Keratinocyte (primary cell): Measurements from ENCODE around the gene SCYGR4.

ENCODE experiments used
- EZH2 ChIP-seq: IDR thresholded peaks from one replicate; pipeline ENCODE4 v1.6.1; 2012; ENCODE audit warnings: inconsistent platforms, mild to moderate bottlenecking, low read length, moderate library complexity
- TF ChIP-seq, protein P1 (sequence below), 3 experiments: IDR thresholded peaks in 1 of 3; conservative IDR thresholded peaks in 1 of 3; optimal IDR thresholded peaks in 1 of 3; 2 replicates in 2 of 3; 3 replicates in 1 of 3; pipeline versions ENCODE3 to v1.5.1; 2011; ENCODE audit warnings: low read length in 3 of 3, mild to moderate bottlenecking in 3 of 3, moderate library complexity in 2 of 3, control low read depth in 1 of 3, inconsistent platforms in 1 of 3; ENCODE audit not compliant: insufficient read depth in 2 of 3; ENCODE audit errors: extremely low read depth in 1 of 3

DNA sequence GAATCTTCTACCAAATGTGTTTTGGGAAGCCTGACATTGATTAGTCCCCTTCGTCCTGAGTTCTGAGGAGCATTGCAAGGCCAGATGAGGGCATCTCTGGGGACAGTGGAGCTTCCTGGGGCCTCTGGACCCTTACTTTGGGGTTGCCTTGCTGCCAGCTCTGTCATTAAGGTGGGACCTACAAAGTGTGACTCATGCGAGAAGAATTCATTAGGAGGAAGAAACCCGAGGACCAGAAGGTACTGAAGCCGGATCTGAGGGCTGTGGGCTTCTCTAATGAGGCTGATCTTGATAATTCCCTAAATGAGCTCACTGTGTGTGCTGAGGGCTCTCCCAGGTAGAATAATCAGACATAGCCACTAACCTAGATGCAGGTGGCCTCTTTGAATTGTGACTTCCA lies 19.3 kb upstream of the SCYGR4 start:
- TF ChIP-seq, protein P1, sequence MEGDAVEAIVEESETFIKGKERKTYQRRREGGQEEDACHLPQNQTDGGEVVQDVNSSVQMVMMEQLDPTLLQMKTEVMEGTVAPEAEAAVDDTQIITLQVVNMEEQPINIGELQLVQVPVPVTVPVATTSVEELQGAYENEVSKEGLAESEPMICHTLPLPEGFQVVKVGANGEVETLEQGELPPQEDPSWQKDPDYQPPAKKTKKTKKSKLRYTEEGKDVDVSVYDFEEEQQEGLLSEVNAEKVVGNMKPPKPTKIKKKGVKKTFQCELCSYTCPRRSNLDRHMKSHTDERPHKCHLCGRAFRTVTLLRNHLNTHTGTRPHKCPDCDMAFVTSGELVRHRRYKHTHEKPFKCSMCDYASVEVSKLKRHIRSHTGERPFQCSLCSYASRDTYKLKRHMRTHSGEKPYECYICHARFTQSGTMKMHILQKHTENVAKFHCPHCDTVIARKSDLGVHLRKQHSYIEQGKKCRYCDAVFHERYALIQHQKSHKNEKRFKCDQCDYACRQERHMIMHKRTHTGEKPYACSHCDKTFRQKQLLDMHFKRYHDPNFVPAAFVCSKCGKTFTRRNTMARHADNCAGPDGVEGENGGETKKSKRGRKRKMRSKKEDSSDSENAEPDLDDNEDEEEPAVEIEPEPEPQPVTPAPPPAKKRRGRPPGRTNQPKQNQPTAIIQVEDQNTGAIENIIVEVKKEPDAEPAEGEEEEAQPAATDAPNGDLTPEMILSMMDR (optimal IDR thresholded peaks at IDR 0.05 in 1 of 3, IDR thresholded peaks at IDR 0.05 in 1 of 3, conservative IDR thresholded peaks at IDR 0.05 in 1 of 3; ENCODE audit: extremely low read depth in 1 of 3, insufficient read depth in 2 of 3, low read length in 3 of 3) = no peak
- no peak for TF ChIP-seq EZH2
